ENCODE results near the gene IFI30. TPM values are rescaled to one million over a fixed set of nuclear protein-coding genes. Genes with fewer than 3 reads are reported as not detected.

IFI30 gene
- total RNA-seq (2021): 26.1 and 35.8 TPM in 2 replicates
- Bru-seq, nascent RNA: percentile 19 among the genes with signal in this experiment
- BruChase-seq, experiment 1, labeled RNA remaining after a 2-hour chase: percentile 26 among the genes with signal in this experiment
- percentile 26 among the genes with signal in this experiment for BruChase-seq, experiment 2, labeled RNA remaining after a 6-hour chase
- long read RNA-seq, transcript IFI30-201 (7 exons, 1,134 nt): major isoform, 37 of 37 reads
- long read RNA-seq, partial matches to known transcripts: 0 of 37 reads
- long read RNA-seq, other reads (novel, unspliced or antisense): 0 of 37 reads

DNA sequence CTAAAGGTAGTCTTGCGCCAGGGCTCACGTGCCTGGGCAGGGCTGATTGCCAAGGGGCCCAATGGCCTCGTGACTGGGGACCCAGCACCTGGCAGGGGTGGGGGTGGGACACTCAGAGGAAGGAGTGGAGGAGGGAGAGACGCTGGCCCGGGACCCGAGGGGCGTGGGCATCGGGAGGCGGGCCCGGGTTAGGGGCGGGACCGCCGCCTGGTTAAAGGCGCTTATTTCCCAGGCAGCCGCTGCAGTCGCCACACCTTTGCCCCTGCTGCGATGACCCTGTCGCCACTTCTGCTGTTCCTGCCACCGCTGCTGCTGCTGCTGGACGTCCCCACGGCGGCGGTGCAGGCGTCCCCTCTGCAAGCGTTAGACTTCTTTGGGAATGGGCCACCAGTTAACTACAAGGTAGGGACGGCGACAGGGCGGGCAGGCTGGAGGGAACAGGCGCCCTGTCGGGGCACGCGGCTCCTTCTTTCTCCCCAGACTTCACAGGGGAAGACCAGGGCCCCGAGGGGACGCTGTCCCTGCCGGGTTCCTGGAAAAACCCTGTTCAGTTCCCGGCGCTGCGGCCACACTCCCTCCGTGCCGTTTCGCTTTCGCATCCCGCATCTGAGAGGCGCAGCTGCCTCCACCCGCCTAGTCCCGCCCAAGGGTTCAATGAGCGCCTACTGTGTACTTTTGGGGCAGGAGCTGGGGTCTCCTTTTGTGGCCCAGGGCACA, at the start of gene IFI30:
Gene IFI30 (plus strand): TSS at position 242 of the 717 bp plus-strand sequence. CDS start 29 bp downstream, at position 271.
- DNase-seq: peak; percentile 63 to 84
- Histone ChIP-seq H2AFZ (peak within 1 kb of the TSS; percentile 85), H3K4me2 (peak within 1 kb of the TSS; percentile 90), H3K4me1 (replicated peaks; ENCODE audit: insufficient read depth) (peaks cover 15% of the 10 kb centered on the region), H3K4me3 (peak within 1 kb of the TSS; percentile 66), H3K36me3 (ENCODE audit: low read depth) (no peaks in the 10 kb centered on the region), H3K27me3 (ENCODE audit: insufficient read depth, low read depth) (no peaks in the 10 kb centered on the region), H3K9me2 (ENCODE audit: insufficient read depth) (no peaks in the 10 kb centered on the region), H3F3A (ENCODE audit: insufficient read depth, low read depth) (peaks cover 56% of the 10 kb centered on the region), H3K27ac (peak within 1 kb of the TSS; percentile 11; the same call in 1 of the 2 replicates), H3K79me2 (ENCODE audit: low read depth) (no peaks in the 10 kb centered on the region), H4K20me1 (ENCODE audit: insufficient read depth) (no peaks in the 10 kb centered on the region), H3K9me3 (ENCODE audit: insufficient read depth, low read depth) (no peaks in the 10 kb centered on the region)
- TF ChIP-seq, protein P1, sequence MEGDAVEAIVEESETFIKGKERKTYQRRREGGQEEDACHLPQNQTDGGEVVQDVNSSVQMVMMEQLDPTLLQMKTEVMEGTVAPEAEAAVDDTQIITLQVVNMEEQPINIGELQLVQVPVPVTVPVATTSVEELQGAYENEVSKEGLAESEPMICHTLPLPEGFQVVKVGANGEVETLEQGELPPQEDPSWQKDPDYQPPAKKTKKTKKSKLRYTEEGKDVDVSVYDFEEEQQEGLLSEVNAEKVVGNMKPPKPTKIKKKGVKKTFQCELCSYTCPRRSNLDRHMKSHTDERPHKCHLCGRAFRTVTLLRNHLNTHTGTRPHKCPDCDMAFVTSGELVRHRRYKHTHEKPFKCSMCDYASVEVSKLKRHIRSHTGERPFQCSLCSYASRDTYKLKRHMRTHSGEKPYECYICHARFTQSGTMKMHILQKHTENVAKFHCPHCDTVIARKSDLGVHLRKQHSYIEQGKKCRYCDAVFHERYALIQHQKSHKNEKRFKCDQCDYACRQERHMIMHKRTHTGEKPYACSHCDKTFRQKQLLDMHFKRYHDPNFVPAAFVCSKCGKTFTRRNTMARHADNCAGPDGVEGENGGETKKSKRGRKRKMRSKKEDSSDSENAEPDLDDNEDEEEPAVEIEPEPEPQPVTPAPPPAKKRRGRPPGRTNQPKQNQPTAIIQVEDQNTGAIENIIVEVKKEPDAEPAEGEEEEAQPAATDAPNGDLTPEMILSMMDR (conservative IDR thresholded peaks at IDR 0.05): no peak
- TF ChIP-seq EZH2 (IDR thresholded peaks at IDR 0.05; ENCODE audit: low read depth): no peak
- CTCF ChIA-PET: interaction anchor here (0.7 to 1.0 kb wide), 2 partner anchors 18 to 79 kb away, joined by 4 read pairs; no protein-coding TSS in a partner anchor
- TSS peak; percentile 51 for BruUV-seq (replicated peaks)
- intact Hi-C loops (cut with micrococcal nuclease; ENCODE audit: unreplicated experiment): loop anchor here (1.0 to 5.0 kb wide), 2 partner anchors 19 to 166 kb away; partner anchors contain the start of gene ARRDC2
- POLR2A ChIA-PET (ENCODE audit: unreplicated experiment): no interaction called here

DNA sequence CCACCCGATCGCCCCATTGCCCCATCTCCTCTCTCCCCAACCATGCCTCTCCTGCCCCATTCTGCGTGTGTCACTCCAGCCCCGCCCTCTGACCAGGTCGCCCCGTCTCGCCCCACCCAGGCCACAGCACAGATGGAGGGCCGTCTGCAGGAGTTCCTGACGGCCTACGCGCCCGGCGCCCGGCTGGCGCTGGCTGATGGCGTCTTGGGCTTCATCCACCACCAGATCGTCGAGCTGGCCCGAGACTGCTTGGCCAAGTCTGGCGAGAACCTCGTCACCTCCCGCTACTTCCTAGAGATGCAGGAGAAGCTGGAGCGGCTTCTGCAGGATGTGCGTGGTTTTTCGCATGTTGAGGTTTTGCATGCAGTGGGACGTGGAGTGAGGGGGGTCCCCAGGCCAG, 49.8 kb upstream of the IFI30 start:
- Histone ChIP-seq H2AFZ (no peak overlapping the region), H3K4me2 (no peak overlapping the region), H3K27ac (no peak overlapping the region), H3K4me1 (replicated peaks; ENCODE audit: insufficient read depth) (no peaks in the 10 kb centered on the region), H3K9me3 (ENCODE audit: insufficient read depth, low read depth) (no peaks in the 10 kb centered on the region), H3K4me3 (no peak overlapping the region), H3K36me3 (ENCODE audit: low read depth) (no peaks in the 10 kb centered on the region; the same call in 1 of the 2 replicates), H3K9me2 (ENCODE audit: insufficient read depth) (no peaks in the 10 kb centered on the region), H4K20me1 (ENCODE audit: insufficient read depth) (peaks cover 8% of the 10 kb centered on the region), H3K79me2 (ENCODE audit: low read depth) (no peaks in the 10 kb centered on the region), H3F3A (ENCODE audit: insufficient read depth, low read depth) (0 out of 2 replicates have a peak, but pooled peaks cover 6% of the 10 kb centered on the region), H3K27me3 (ENCODE audit: insufficient read depth, low read depth) (no peaks in the 10 kb centered on the region)
- no peak for DNase-seq
- intact Hi-C loops (cut with micrococcal nuclease; ENCODE audit: unreplicated experiment): no loop called here
- POLR2A ChIA-PET (ENCODE audit: unreplicated experiment): no interaction called here
- TF ChIP-seq EZH2 (IDR thresholded peaks at IDR 0.05; ENCODE audit: low read depth): no peak
- TF ChIP-seq, protein P1 (conservative IDR thresholded peaks at IDR 0.05): no peak
- BruUV-seq (replicated peaks): no TSS peak
- CTCF ChIA-PET: no interaction called here

DNA sequence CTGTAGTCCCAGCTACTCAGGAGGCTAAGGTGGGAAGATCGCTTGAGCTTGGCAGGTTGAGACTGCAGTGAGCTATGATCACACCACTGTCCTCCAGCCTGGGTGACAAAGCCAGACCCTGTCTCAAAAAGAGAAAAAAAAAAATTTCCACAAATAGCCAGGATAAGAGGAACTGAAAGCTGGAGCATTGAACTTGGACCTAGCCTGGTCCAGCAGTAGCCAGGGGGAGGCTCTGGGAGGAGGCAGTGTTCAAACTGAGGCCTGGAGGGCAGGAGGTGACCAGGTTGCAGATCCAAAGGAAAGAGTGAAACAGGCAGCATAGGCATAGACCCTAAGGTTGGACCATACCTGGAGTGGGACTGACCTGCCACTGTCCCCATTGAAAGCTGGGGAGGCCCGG, 47.5 kb upstream of the IFI30 start:
- no peak for DNase-seq
- H3K4me2 ChIP-seq: no peak overlapping the region
- no peaks in the 10 kb centered on the region for H3K27me3 ChIP-seq (ENCODE audit: insufficient read depth, low read depth)
- no peaks in the 10 kb centered on the region for H3K9me3 ChIP-seq (ENCODE audit: insufficient read depth, low read depth)
- H3K9me2 ChIP-seq (ENCODE audit: insufficient read depth): no peaks in the 10 kb centered on the region
- no peaks in the 10 kb centered on the region for H3K79me2 ChIP-seq (ENCODE audit: low read depth)
- no peak for TF ChIP-seq EZH2 (IDR thresholded peaks at IDR 0.05; ENCODE audit: low read depth)
- TF ChIP-seq, protein P1 (conservative IDR thresholded peaks at IDR 0.05): no peak
- H3K36me3 ChIP-seq (ENCODE audit: low read depth): no peaks in the 10 kb centered on the region; the same call in 1 of the 2 replicates
- H3K4me1 ChIP-seq (replicated peaks; ENCODE audit: insufficient read depth): no peaks in the 10 kb centered on the region
- POLR2A ChIA-PET (ENCODE audit: unreplicated experiment): no interaction called here
- no peak overlapping the region for H2AFZ ChIP-seq
- intact Hi-C loops (cut with micrococcal nuclease; ENCODE audit: unreplicated experiment): no loop called here
- peaks cover 8% of the 10 kb centered on the region for H4K20me1 ChIP-seq (ENCODE audit: insufficient read depth)
- H3K4me3 ChIP-seq: no peak overlapping the region
- no peak overlapping the region for H3K27ac ChIP-seq
- CTCF ChIA-PET: no interaction called here
- H3F3A ChIP-seq (ENCODE audit: insufficient read depth, low read depth): peaks cover 4% of the 10 kb centered on the region; the same call in 1 of the 2 replicates
- BruUV-seq (replicated peaks): no TSS peak
